NCI-H2196 (cell line): ENCODE measurements around the gene FAM120B.

Source experiments
- DNase-seq: peaks from one replicate; lab custom pipeline; 2025; ENCODE audit not compliant: unreplicated experiment; lab: John Stamatoyannopoulos, UW

Gene FAM120B

GRCh38 chr6:170440437-170440836 lies 133.9 kb downstream of the FAM120B start:
- DNase-seq: no peak

- no peak for DNase-seq
Observed at GRCh38 chr6:170441316-170441715, 134.8 kb downstream of the FAM120B start.

- no peak for DNase-seq
Observed at GRCh38 chr6:170442596-170442995, 136.0 kb downstream of the FAM120B start.

GRCh38 chr6:170443151-170443662 lies 136.6 kb downstream of the FAM120B start:
- no peak for DNase-seq

GRCh38 chr6:170444056-170444591 lies 137.6 kb downstream of the FAM120B start:
- peak; percentile 63 for DNase-seq

GRCh38 chr6:170444811-170445211 lies 138.3 kb downstream of the FAM120B start:
- no peak for DNase-seq

GRCh38 chr6:170445487-170445886 lies 138.9 kb downstream of the FAM120B start:
- DNase-seq: no peak

- no peak for DNase-seq
Observed at GRCh38 chr6:170445971-170446370, 139.4 kb downstream of the FAM120B start.

- no peak for DNase-seq
Observed at GRCh38 chr6:170446841-170447560, 140.4 kb downstream of the FAM120B start.

GRCh38 chr6:170447561-170447930 lies 141.0 kb downstream of the FAM120B start:
- no peak for DNase-seq

GRCh38 chr6:170448317-170448716 lies 141.8 kb downstream of the FAM120B start:
- DNase-seq: no peak

- no peak for DNase-seq
Observed at GRCh38 chr6:170448751-170449630, 142.4 kb downstream of the FAM120B start.

- DNase-seq: no peak
Observed at GRCh38 chr6:170449835-170450753, 143.5 kb downstream of the FAM120B start.

- no peak for DNase-seq
Observed at GRCh38 chr6:170450916-170451761, 144.6 kb downstream of the FAM120B start.

- DNase-seq: no peak
Observed at GRCh38 chr6:170451762-170452651, 145.4 kb downstream of the FAM120B start.

- DNase-seq: no peak
Observed at GRCh38 chr6:170452767-170453545, 146.4 kb downstream of the FAM120B start.

GRCh38 chr6:170453586-170454511 lies 147.3 kb downstream of the FAM120B start:
- DNase-seq: no peak
